Measurements from ENCODE around the gene HPGDS. TPM values are rescaled to one million over a fixed set of nuclear protein-coding genes. Genes with fewer than 3 reads are reported as not detected.

The HPGDS gene
- total RNA-seq, 2 donors from 2014 or later, result 0.63 TPM; not detected in 1

GRCh38 chr4:94346541-94346940 is 3.9 kb upstream of the HPGDS start:
- Histone ChIP-seq H3K36me3 (no peaks in the 10 kb centered on the region), H3K4me1 (no peaks in the 10 kb centered on the region), H3K4me3 (no peak overlapping the region), H3K27me3 (no peaks in the 10 kb centered on the region), H3K9me3 (no peaks in the 10 kb centered on the region), H3K27ac (no peak overlapping the region)
- DNase-seq (ENCODE audit: low spot score), result no peak
- TF ChIP-seq, protein P1, sequence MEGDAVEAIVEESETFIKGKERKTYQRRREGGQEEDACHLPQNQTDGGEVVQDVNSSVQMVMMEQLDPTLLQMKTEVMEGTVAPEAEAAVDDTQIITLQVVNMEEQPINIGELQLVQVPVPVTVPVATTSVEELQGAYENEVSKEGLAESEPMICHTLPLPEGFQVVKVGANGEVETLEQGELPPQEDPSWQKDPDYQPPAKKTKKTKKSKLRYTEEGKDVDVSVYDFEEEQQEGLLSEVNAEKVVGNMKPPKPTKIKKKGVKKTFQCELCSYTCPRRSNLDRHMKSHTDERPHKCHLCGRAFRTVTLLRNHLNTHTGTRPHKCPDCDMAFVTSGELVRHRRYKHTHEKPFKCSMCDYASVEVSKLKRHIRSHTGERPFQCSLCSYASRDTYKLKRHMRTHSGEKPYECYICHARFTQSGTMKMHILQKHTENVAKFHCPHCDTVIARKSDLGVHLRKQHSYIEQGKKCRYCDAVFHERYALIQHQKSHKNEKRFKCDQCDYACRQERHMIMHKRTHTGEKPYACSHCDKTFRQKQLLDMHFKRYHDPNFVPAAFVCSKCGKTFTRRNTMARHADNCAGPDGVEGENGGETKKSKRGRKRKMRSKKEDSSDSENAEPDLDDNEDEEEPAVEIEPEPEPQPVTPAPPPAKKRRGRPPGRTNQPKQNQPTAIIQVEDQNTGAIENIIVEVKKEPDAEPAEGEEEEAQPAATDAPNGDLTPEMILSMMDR (IDR thresholded peaks at IDR 0.05), result no peak

DNA sequence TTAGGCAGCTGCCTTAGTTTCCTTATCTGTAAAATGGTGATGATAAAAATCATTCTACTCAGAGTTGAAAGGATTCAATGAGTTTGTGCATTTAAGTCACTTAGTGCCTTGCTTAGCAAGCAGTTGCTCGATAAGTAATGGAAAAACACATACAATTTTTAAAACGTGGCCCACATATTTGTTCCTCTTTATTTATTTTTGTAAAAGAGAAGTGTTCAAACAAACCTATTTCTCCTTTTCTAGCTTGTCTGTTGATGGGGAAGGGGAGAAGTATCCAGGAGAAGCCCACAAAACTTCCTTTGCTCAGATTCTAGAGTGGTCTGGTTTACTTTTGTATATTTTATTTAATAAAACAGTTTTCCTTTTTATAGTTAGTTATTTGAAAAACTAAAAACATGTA is 3.3 kb upstream of the HPGDS start:
- TF ChIP-seq, protein P1 (IDR thresholded peaks at IDR 0.05), result no peak
- H3K9me3 ChIP-seq, result no peaks in the 10 kb centered on the region
- no peak for DNase-seq (ENCODE audit: low spot score)
- no peaks in the 10 kb centered on the region for H3K4me1 ChIP-seq
- no peaks in the 10 kb centered on the region for H3K27me3 ChIP-seq
- no peak overlapping the region for H3K4me3 ChIP-seq
- H3K27ac ChIP-seq, result no peak overlapping the region
- no peaks in the 10 kb centered on the region for H3K36me3 ChIP-seq

DNA sequence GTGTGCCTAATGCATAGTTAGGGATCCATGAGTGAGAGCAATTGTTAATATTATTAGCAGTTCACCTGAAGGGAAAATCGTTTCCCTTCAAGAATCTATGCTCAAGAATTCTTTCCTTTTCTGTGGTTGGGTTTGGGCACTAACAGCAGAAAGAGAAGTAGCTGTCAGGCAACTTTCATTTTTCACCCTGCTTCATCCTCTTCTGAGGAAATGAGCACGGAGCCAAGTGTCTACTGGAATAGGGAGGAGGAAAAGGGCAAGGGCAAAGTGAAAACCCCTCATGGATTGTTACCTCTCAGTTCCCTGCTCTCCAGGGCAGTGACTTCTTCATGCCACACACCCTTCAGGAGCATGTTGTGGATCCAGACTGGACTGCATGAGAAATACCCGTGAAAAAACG is 2.6 kb upstream of the HPGDS start:
- H3K9me3 ChIP-seq, result no peaks in the 10 kb centered on the region
- H3K27ac ChIP-seq, result no peak overlapping the region
- no peak for DNase-seq (ENCODE audit: low spot score)
- TF ChIP-seq, protein P1 (IDR thresholded peaks at IDR 0.05), result no peak
- no peaks in the 10 kb centered on the region for H3K4me1 ChIP-seq
- no peaks in the 10 kb centered on the region for H3K27me3 ChIP-seq
- H3K4me3 ChIP-seq, result no peak overlapping the region
- H3K36me3 ChIP-seq, result no peaks in the 10 kb centered on the region

DNA sequence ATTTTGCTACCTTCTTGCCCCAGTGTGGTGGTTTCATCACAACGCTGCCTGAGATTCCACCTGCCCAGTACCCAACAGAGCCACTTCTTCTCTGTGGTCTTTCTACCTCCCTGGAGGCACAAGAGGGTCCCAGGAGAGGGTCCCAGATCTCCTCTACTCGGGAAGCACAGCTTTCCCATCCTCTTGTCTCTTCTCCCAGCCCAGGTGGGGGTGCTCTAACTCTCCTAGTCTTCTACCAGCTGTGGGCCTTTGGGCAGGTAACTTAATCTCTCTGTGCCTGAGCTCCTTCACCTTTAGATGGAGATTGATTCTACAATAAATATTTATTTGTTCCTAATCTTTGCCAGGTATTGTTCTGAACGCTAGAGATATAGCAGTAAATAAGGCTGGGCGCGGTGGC is 1.8 kb upstream of the HPGDS start:
- Histone ChIP-seq H3K4me1 (no peaks in the 10 kb centered on the region), H3K27ac (no peak overlapping the region), H3K4me3 (no peak overlapping the region), H3K27me3 (no peaks in the 10 kb centered on the region), H3K9me3 (no peaks in the 10 kb centered on the region), H3K36me3 (no peaks in the 10 kb centered on the region)
- no peak for DNase-seq (ENCODE audit: low spot score)
- TF ChIP-seq, protein P1 (IDR thresholded peaks at IDR 0.05), result no peak

DNA sequence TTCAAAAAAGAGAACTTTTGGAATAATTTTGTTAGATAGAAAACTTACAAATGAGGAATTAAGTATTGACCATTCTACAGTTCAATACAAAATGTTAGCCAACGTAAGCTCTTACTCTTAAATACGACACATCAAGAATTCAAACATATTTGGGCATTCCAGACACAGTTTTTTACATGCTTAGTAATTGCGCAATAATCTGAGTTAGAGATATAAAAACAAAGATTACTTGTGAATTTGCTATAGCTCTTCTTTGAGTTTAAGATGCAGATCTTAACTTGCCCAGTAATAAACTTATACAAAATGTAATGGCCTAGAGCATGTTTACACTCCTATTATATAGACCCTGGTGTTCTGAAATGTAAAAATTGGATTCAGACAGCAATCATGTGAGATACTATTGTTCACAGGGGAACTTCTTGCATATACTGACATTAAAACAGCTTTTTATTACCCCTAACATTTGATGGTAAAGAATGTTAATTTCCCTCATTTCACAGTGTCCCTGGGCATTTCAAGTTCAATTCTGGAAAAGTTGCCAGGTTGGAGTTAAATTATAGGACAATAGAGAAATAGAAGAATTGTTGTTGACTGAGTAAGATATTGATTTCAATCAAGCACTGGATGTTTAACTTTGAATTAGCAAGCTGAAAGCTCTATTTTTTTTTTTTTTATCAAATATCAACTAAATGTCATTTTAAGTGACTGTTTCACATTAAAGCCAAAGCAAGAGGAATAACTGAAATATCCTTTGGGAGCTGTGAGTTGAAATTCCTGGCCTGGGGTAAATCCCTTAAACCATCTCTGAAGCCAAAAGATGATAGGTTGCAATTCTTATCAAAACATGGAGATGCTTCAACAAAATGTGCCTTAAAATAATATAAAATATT is 910 bp downstream of the HPGDS start:
- Histone ChIP-seq H3K36me3 (no peaks in the 10 kb centered on the region), H3K9me3 (no peaks in the 10 kb centered on the region), H3K27ac (no peak overlapping the region), H3K4me1 (no peaks in the 10 kb centered on the region), H3K4me3 (no peak overlapping the region), H3K27me3 (no peaks in the 10 kb centered on the region)
- DNase-seq (ENCODE audit: low spot score), result no peak
- TF ChIP-seq, protein P1 (IDR thresholded peaks at IDR 0.05), result no peak

All from right atrium auricular region (tissue), 2 donors.